Activated T-cell treated with anti-CD3 and anti-CD28 coated beads for 48 hours (primary cell): ENCODE data around the gene ATG4B.
A peak's percentile ranks its signal among the peaks of the same experiment; 100 is the strongest.
"Not testable (repeated sequence)": the region's sequence is repeated elsewhere in the genome, so short reads cannot be mapped to it uniquely, and the experiment has no call there.

Source experiments
- DNase-seq: peaks from one replicate; pipeline ENCODE4 v3.0.0-alpha.2; 2020; ENCODE audit warnings: low read depth

The ATG4B gene

GRCh38 chr2:241637018-241637794 is at the start of gene ATG4B, which contains the start of gene THAP4:
Gene ATG4B, plus strand, starts transcription at chr2:241637693. Its CDS starts 22 bp downstream, at chr2:241637715.
Gene THAP4, minus strand, starts transcription at chr2:241637158. Its CDS starts 141 bp downstream, at chr2:241637017.
- peak; percentile 77 for DNase-seq

- not testable (repeated sequence) for DNase-seq
These were observed 47.6 kb upstream of the ATG4B start for GRCh38 chr2:241589863-241590262.

- DNase-seq = not testable (repeated sequence)
These were observed 46.7 kb upstream of the ATG4B start for GRCh38 chr2:241590496-241591455.

GRCh38 chr2:241592126-241592845 is 45.2 kb upstream of the ATG4B start:
- no peak for DNase-seq

GRCh38 chr2:241593271-241593670 is 44.2 kb upstream of the ATG4B start:
- no peak for DNase-seq

- no peak for DNase-seq
These were observed 41.8 kb upstream of the ATG4B start for GRCh38 chr2:241595600-241596140.

- DNase-seq = no peak
These were observed 39.9 kb upstream of the ATG4B start for GRCh38 chr2:241597561-241597960.

GRCh38 chr2:241598061-241598460 is 39.4 kb upstream of the ATG4B start:
- no peak for DNase-seq

GRCh38 chr2:241598487-241598886 is 39.0 kb upstream of the ATG4B start:
- no peak for DNase-seq

- DNase-seq = no peak
These were observed 37.9 kb upstream of the ATG4B start for GRCh38 chr2:241599615-241600014.

GRCh38 chr2:241601841-241602240 is 35.7 kb upstream of the ATG4B start:
- no peak for DNase-seq

- DNase-seq = no peak
These were observed 34.8 kb upstream of the ATG4B start for GRCh38 chr2:241602720-241603119.

GRCh38 chr2:241603686-241604085 is 33.8 kb upstream of the ATG4B start:
- no peak for DNase-seq

GRCh38 chr2:241606186-241606585 is 31.3 kb upstream of the ATG4B start:
- DNase-seq = no peak

- no peak for DNase-seq
These were observed 30.2 kb upstream of the ATG4B start for GRCh38 chr2:241607162-241607885.

- no peak for DNase-seq
These were observed 28.6 kb upstream of the ATG4B start for GRCh38 chr2:241608881-241609280.

- DNase-seq = peak; percentile 93
These were observed 27.4 kb upstream of the ATG4B start for GRCh38 chr2:241609859-241610793.

- no peak for DNase-seq
These were observed 26.4 kb upstream of the ATG4B start for GRCh38 chr2:241611062-241611461.

- DNase-seq = no peak
These were observed 25.1 kb upstream of the ATG4B start for GRCh38 chr2:241612156-241613016.
